ENCODE data around the gene NHS.

- TF ChIP-seq CTCF (IDR thresholded peaks at IDR 0.05) (no peak), EZH2phosphoT487 (IDR thresholded peaks at IDR 0.05) (no peak), EZH2 (IDR thresholded peaks at IDR 0.05) (no peak)
Observed at GRCh38 chrX:17433965-17434364, 59.0 kb downstream of the NHS start.

Measured in neural progenitor cell (in vitro differentiated cells).